Hepatocyte (in vitro differentiated cells): ENCODE measurements around the gene RRP9.

ENCODE experiments used
- EZH2 ChIP-seq: fragments of 200-600 bp; sonication (generic); IDR thresholded peaks from 2 replicates; pipeline ENCODE4 v1.6.1; 2016; ENCODE audit warnings: antibody characterized with exemption, mild to moderate bottlenecking, borderline replicate concordance
- EZH2phosphoT487 ChIP-seq: fragments of 200-600 bp; sonication (generic); IDR thresholded peaks from one replicate; pipeline ENCODE4 v1.6.1; 2018; ENCODE audit warnings: antibody characterized with exemption, mild to moderate bottlenecking, low read depth, moderate library complexity; ENCODE audit not compliant: unreplicated experiment, severe bottlenecking
- TF ChIP-seq, protein P1 (sequence below): fragments of 200-600 bp; sonication (generic); IDR thresholded peaks from 2 replicates; pipeline ENCODE4 v1.5.1; 2016; ENCODE audit warnings: antibody characterized with exemption, mild to moderate bottlenecking; ENCODE audit not compliant: poor library complexity

DNA sequence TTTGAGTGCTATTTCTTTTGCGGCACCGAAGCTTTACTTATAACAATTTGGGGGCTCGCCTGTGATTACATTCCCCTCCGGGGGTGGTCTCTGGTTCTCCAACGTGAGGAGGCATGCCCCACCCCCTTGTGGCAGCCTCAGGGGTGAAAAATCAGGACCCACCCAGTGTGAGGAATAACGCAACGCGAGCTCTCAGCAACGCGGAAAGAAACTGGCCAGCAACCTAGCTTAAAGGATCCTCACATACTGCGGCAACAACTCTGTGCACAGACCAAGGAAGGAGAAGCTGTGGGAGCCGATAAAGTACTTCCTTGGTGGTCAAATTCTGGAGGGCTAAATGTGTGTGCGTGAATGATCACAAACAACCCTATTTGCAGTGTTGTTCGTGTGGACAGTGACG lies 44.3 kb downstream of the RRP9 start:
- TF ChIP-seq, protein P1, sequence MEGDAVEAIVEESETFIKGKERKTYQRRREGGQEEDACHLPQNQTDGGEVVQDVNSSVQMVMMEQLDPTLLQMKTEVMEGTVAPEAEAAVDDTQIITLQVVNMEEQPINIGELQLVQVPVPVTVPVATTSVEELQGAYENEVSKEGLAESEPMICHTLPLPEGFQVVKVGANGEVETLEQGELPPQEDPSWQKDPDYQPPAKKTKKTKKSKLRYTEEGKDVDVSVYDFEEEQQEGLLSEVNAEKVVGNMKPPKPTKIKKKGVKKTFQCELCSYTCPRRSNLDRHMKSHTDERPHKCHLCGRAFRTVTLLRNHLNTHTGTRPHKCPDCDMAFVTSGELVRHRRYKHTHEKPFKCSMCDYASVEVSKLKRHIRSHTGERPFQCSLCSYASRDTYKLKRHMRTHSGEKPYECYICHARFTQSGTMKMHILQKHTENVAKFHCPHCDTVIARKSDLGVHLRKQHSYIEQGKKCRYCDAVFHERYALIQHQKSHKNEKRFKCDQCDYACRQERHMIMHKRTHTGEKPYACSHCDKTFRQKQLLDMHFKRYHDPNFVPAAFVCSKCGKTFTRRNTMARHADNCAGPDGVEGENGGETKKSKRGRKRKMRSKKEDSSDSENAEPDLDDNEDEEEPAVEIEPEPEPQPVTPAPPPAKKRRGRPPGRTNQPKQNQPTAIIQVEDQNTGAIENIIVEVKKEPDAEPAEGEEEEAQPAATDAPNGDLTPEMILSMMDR: no peak
- no peak for TF ChIP-seq EZH2phosphoT487
- no peak for TF ChIP-seq EZH2
